ENCODE measurements around the gene SECISBP2. TPM values are rescaled to one million over a fixed set of nuclear protein-coding genes. Genes with fewer than 3 reads are reported as not detected.

The SECISBP2 gene
- total and polyA plus RNA-seq, 3 donors from 2014 or later: 127 to 176 (median 145) TPM

DNA sequence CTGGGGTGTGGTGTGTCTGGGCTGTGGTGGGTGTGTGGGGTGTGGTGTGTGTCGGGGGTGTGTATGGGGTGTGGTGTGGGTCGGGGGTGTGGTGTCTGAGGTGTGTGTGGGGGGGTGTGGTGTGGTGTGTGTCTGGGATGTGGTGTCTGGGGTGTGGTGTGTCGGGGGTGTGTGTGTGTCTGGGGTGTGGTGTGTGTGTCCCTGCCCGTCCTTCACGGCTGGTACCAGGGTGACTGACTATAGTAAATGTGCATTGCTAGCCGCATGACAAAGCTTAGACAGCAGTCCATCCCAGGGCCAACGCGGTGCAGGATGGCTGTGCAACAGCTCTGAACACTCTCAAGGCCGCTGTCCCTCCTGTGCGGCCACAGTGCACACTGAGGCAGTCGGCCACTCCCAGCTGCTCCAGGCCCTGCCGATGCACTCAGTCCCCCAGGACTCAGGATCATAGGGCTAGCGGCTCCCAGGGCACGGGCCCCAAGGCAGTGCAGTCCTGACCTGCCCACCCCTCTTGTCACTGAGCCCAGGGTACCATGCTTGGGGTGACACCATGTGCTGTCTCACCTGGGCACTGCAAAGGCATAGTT lies 54.0 kb downstream of the SECISBP2 start:
- Histone ChIP-seq H3K27me3 (no peaks in the 10 kb centered on the region), H3K4me3 (no peak overlapping the region), H3K36me3 (ENCODE audit: low read depth, missing control alignments) (no peaks in the 10 kb centered on the region), H3K4me1 (no peaks in the 10 kb centered on the region), H3K27ac (no peak overlapping the region), H3K9me3 (no peaks in the 10 kb centered on the region)
- intact Hi-C loops (cut with DNase I; ENCODE audit: low total_unique reads): no loop called here
- no peak for DNase-seq
- 73 to 100% methylated on average over 1 to 12 of the region's 14 CpGs for WGBS, 2 donors
- no peak for TF ChIP-seq POLR2A (IDR thresholded peaks at IDR 0.05)
- TF ChIP-seq, protein P1, sequence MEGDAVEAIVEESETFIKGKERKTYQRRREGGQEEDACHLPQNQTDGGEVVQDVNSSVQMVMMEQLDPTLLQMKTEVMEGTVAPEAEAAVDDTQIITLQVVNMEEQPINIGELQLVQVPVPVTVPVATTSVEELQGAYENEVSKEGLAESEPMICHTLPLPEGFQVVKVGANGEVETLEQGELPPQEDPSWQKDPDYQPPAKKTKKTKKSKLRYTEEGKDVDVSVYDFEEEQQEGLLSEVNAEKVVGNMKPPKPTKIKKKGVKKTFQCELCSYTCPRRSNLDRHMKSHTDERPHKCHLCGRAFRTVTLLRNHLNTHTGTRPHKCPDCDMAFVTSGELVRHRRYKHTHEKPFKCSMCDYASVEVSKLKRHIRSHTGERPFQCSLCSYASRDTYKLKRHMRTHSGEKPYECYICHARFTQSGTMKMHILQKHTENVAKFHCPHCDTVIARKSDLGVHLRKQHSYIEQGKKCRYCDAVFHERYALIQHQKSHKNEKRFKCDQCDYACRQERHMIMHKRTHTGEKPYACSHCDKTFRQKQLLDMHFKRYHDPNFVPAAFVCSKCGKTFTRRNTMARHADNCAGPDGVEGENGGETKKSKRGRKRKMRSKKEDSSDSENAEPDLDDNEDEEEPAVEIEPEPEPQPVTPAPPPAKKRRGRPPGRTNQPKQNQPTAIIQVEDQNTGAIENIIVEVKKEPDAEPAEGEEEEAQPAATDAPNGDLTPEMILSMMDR (IDR thresholded peaks at IDR 0.05): no peak

DNA sequence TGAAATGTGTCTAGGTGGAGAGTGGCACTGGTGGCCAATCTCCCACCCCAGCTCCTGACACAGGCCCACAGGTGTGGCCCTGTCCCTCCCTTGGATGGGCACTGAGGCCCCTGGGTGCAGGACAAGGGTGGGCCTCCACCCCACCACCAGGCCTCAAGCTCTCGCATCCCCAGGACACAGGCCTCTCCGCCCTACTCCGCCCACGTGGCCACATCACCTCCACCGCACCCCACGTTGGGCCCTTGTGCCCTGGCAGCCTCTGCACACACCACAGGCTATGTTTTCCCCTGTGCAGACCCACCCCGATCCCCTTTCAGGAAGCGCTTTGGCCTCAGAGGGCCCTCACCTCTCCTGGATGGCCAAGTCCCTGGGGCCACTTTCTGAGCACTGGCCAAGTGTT lies 54.7 kb downstream of the SECISBP2 start:
- intact Hi-C loops (cut with DNase I; ENCODE audit: low total_unique reads): no loop called here

DNA sequence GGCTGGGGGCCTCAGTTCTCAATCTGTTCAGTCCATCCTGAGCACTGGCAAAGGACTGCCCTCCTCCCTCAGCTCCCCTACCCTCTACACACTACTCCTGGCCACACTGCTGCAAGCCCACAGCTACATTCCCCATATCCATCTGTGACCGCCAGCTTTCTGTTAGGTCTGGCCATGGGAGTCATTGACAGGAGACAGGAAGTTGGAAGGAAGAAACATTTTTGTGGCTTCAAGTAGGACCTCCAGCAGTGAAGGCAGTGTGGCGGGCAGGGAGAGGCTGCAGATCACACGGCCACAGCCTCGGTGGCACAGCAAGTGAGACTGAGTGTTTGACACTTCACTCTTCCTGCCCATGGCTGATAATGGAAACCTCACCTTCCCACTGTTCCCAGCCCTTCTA lies 55.9 kb downstream of the SECISBP2 start:
- H3K27ac ChIP-seq: no peak overlapping the region

More for the DNA sequence above, 54.7 kb downstream of the SECISBP2 start:
- Histone ChIP-seq H3K9me3 (no peaks in the 10 kb centered on the region), H3K4me1 (no peaks in the 10 kb centered on the region), H3K27me3 (no peaks in the 10 kb centered on the region), H3K4me3 (no peak overlapping the region), H3K27ac (no peak overlapping the region), H3K36me3 (ENCODE audit: low read depth, missing control alignments) (no peaks in the 10 kb centered on the region)
- TF ChIP-seq, protein P1 (IDR thresholded peaks at IDR 0.05): no peak
- no peak for TF ChIP-seq POLR2A (IDR thresholded peaks at IDR 0.05)
- no peak for DNase-seq
- 73 to 90% methylated on average over 2 to 8 of the region's 8 CpGs for WGBS, 2 donors

DNA sequence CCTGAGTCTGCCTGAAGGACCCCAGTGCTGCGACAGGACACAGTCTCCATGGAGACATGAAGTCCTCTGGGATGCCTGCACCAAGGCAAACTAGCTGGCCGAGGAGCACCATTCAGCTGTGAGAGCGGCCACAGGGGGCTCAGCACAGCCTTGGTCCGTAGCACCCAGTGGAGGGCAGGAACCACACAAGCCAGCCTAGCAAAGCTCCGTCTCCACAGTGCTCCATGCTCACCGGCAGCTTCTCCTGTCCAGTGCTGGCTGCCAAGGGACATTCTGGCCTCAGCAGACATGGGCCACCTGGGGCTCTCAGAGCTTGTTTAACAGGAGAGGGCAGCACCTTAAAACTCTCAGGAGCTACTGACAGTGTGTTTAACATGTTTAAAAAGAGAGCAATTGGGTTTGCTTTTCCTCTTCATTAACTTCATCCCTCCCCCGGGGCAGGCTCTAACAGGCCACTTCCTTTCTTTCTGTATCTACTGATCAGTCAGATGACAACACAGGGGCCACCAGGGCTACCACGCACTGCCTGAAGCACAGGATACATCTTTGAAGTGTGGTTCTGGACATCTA lies 57.0 kb downstream of the SECISBP2 start:
- Histone ChIP-seq H3K4me1 (no peaks in the 10 kb centered on the region), H3K36me3 (ENCODE audit: low read depth, missing control alignments) (no peaks in the 10 kb centered on the region), H3K9me3 (no peaks in the 10 kb centered on the region), H3K27me3 (no peaks in the 10 kb centered on the region), H3K4me3 (no peak overlapping the region), H3K27ac (no peak overlapping the region)
- TF ChIP-seq POLR2A (IDR thresholded peaks at IDR 0.05): no peak
- TF ChIP-seq, protein P1 (IDR thresholded peaks at IDR 0.05): no peak
- DNase-seq: no peak
- intact Hi-C loops (cut with DNase I; ENCODE audit: low total_unique reads): no loop called here
- WGBS, 2 donors: 54 to 71% methylated on average over 2 to 8 of the region's 8 CpGs

More for the DNA sequence above, 55.9 kb downstream of the SECISBP2 start:
- TF ChIP-seq, protein P1 (IDR thresholded peaks at IDR 0.05): no peak
- no peak for TF ChIP-seq POLR2A (IDR thresholded peaks at IDR 0.05)
- H3K27me3 ChIP-seq: no peaks in the 10 kb centered on the region
- H3K4me1 ChIP-seq: no peaks in the 10 kb centered on the region
- 84 to 94% methylated on average over 4 of the region's 4 CpGs for WGBS, 2 donors
- no peaks in the 10 kb centered on the region for H3K9me3 ChIP-seq
- intact Hi-C loops (cut with DNase I; ENCODE audit: low total_unique reads): no loop called here
- no peak overlapping the region for H3K4me3 ChIP-seq
- no peaks in the 10 kb centered on the region for H3K36me3 ChIP-seq (ENCODE audit: low read depth, missing control alignments)
- no peak for DNase-seq

DNA sequence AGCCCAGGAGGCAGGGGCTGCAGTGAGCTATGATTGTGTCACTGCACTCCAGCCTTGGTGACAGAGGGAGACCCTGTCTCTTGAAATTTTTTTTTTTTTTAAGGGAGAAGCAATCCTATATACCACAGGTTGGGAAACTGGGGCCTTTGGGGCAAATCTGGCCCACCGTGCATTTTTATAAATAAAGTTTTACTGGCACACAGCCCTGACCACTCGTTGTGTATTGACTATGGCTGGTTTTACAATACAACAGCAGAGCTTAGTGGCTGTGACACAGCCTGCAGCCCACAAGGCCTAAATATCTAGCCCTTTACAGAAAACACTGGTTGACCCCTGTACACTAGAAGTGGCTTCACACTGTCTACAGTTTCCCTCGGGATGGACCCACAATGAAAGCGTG lies 58.0 kb downstream of the SECISBP2 start:
- TF ChIP-seq POLR2A (IDR thresholded peaks at IDR 0.05): no peak
- TF ChIP-seq, protein P1 (IDR thresholded peaks at IDR 0.05): no peak
- Histone ChIP-seq H3K4me3 (no peak overlapping the region), H3K9me3 (no peaks in the 10 kb centered on the region), H3K27ac (no peak overlapping the region), H3K27me3 (no peaks in the 10 kb centered on the region), H3K36me3 (ENCODE audit: low read depth, missing control alignments) (no peaks in the 10 kb centered on the region), H3K4me1 (no peaks in the 10 kb centered on the region)
- WGBS, 2 donors: 88 to 93% methylated on average over 4 of the region's 4 CpGs
- no peak for DNase-seq
- intact Hi-C loops (cut with DNase I; ENCODE audit: low total_unique reads): no loop called here
